ENCODE measurements around the gene MAPKAPK2.

The MAPKAPK2 gene

DNA sequence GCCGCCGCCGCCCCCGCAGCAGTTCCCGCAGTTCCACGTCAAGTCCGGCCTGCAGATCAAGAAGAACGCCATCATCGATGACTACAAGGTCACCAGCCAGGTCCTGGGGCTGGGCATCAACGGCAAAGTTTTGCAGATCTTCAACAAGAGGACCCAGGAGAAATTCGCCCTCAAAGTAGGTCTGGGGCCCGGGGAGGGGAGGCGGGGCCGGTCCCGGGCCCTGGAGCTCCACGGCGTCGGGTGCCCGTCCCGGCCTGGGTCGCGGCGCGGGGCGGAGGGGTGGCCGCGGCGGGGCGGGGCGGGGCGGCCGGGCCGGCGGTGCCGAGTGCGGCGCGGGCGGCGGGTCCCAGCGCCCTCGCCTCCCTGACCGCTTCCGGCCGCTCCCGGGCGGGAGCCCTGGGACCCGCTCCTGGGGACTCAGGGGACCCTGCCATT lies 646 bp downstream of the MAPKAPK2 start:
- DNase-seq, result peak; percentile 17

GRCh38 chr1:206685769-206686477 lies 1.2 kb downstream of the MAPKAPK2 start:
- peak; percentile 84 for DNase-seq

GRCh38 chr1:206686478-206687249 lies 2.0 kb downstream of the MAPKAPK2 start:
- DNase-seq, result no peak

DNA sequence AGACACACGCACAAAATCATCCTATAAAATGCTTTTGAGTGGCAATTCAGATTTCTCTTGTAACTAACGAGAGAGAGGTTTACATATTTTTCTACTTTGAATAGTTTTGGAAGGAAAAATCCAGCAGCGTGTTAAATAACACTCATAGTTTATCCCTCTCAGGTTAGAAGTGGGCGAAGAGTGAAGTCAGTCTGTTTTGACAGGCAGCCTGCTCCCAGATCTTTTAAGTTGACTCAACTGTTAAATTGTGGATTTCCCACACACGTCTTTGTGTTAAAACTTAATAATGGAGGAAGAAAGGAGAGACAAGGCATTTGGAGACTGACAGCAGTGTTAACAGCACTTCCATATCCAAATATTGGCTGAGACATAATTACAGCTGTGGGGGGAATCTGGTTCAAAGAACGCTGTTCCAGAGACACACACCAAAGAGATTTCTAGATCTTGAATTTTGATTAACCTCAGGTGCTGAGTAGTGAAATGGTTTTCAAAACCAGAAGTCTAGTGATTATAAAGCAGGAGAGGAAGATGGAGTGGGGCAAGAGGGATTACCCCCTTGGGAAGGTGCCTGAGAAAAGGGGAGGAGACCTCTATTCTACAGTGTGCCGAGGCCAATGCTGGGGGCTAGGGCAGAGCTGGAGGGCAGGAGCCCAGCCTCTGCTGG lies 2.7 kb downstream of the MAPKAPK2 start:
- DNase-seq, result no peak

GRCh38 chr1:206687915-206688442 lies 3.3 kb downstream of the MAPKAPK2 start:
- DNase-seq, result no peak

GRCh38 chr1:206690516-206690915 lies 5.8 kb downstream of the MAPKAPK2 start:
- DNase-seq, result no peak

- peak; percentile 63 for DNase-seq
Observed at GRCh38 chr1:206691604-206692003, 6.9 kb downstream of the MAPKAPK2 start.

GRCh38 chr1:206693029-206693428 lies 8.3 kb downstream of the MAPKAPK2 start:
- DNase-seq, result peak; percentile 75

DNA sequence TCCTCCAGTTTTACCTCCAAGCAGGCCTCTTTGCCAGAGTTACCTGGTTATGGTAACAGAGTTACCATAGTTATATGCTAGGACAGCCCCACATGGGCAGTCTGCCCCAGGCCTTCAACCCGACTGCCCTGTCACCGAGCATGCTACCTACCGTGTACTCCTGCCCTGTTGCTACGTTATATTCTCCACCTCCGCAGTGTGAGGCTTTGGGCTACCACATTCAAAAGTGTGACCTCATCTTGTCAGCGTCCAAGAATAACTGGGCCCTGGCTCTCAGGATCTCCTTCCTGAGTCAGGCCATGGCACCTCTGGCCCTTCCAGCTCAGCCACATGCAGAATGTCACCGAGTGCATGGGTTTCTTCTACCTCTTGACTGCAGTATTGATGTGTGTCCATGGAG lies 8.9 kb downstream of the MAPKAPK2 start:
- no peak for DNase-seq

- DNase-seq, result no peak
Observed at GRCh38 chr1:206694171-206695124, 9.7 kb downstream of the MAPKAPK2 start.

GRCh38 chr1:206695733-206696132 lies 11.0 kb downstream of the MAPKAPK2 start:
- no peak for DNase-seq

- DNase-seq, result no peak
Observed at GRCh38 chr1:206696812-206697585, 12.3 kb downstream of the MAPKAPK2 start.

- DNase-seq, result no peak
Observed at GRCh38 chr1:206698011-206698410, 13.3 kb downstream of the MAPKAPK2 start.

DNA sequence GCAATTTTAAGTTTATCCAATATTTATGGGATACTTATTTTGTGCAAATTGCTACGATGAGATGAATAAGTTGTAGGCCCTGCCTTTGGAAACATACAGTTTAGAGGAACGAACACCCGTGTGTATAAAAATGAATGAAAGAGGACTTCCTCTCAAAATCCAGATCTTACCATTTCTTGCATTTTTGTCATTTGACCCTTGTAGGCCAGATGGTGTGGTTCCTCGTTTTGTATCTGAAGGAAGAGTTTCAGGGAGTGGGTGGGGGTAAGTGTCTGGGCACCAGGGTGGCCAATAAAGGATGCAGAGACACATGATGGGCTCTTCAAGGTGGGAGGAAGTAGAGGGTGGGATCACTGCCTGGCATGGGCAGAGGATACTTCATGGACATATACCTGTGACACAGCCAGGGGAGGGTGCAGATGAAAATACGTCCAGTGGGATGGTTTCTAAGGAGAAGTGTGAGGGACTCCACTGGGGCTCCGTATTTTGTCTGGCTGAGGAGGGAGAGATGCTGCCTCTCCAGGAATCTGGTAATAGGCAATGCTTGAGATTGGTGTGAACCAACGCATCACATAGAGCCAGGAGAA lies 14.4 kb downstream of the MAPKAPK2 start:
- no peak for DNase-seq

GRCh38 chr1:206699626-206700025 lies 14.9 kb downstream of the MAPKAPK2 start:
- DNase-seq, result peak; percentile 66

DNA sequence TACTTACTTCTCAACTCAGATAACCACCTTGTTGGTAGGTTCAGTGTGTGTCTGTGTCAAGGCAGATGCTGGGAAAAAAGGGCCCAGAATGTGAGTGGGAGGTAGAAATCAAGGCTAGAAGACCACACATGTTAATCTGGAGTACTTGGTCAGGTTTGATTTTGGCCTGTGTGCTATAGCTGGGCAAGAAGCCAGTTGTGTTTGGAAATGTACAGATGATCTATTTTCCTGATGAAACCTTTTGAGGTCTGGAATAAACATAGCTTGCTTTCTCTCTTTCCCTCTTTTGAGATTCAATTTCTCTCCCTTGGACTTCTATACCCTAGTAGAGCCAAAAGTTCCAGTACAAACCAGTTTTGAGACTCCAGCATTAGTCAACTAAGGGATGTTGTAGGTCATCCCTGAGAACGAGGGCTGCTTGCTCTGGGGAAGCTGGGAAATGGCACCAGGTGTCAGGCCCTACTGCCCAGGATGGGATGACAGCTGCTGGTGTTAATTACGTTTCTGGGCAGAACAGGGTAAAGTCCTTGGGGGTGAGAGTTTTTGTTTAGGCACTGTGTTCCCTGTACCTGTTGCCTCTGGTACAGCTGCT lies 15.8 kb downstream of the MAPKAPK2 start:
- DNase-seq, result peak; percentile 57

- no peak for DNase-seq
Observed at GRCh38 chr1:206702260-206702659, 17.6 kb downstream of the MAPKAPK2 start.

- DNase-seq, result no peak
Observed at GRCh38 chr1:206702803-206703202, 18.1 kb downstream of the MAPKAPK2 start.

DNA sequence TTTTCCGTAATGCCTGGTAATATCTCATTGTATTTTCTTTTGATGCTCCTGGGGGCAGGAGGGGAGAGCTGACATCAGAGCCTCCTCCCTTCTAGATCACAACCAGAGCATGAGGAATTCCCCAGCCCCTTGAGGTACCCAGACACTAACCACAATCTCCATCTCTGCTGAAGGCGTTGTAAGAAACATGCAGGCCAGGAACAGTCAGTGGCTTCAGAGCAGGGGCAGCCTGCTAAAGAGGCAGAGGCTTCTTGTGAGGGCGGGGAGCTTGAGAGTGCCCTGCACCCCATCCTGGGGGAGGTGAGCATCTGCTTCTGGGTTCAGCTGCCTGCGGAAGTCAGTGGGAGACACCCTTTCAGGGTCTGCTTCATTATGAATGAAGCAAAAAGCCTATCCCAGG lies 19.0 kb downstream of the MAPKAPK2 start:
- DNase-seq, result no peak

DNA sequence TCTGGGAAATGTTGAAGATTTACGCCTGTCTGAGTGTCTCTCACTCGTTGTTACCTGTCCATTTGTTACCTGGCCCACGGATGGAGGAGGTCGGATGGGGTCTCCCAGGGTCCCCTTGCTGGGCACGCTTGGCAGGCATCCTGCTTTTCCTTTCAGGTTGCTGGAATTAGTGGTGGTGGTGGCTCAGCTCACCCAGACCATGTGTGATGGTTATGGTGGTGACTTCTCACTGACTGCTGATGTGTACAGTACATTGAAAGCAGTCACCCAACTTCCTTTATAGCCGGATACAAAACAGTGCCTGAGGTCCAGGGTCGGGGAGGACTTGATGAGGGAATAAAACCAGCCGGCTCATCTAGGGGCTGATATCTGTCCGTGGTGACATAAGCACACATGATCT lies 19.5 kb downstream of the MAPKAPK2 start:
- no peak for DNase-seq

DNA sequence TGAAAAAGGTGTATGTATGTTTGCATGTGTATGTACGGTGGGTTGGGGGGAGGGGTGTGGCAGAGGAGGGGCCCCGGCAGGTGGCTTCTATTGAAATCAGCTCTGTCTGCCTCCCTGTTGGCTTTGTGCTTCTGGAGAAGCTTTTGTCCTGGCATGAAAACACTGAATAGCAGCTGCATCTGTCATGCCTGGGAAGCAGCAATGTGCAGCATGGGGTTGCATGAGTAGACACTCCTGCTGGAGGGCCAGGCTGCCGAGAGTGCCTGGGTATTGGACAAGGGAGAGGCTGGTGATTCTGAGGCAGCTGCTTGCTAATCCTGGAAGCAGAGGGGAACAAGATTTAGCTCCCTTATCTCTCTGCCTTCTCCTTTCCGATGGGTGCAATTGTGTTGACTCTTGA lies 20.5 kb downstream of the MAPKAPK2 start:
- peak; percentile 66 for DNase-seq

Measured in HCEC 1CT (cell line).